ENCODE measurements around the gene MDM4. TPM values are rescaled to one million over a fixed set of nuclear protein-coding genes. Genes with fewer than 3 reads are reported as not detected.

The MDM4 gene
- total RNA-seq, 1 experiment from 2014 or later = 42.1 TPM

DNA sequence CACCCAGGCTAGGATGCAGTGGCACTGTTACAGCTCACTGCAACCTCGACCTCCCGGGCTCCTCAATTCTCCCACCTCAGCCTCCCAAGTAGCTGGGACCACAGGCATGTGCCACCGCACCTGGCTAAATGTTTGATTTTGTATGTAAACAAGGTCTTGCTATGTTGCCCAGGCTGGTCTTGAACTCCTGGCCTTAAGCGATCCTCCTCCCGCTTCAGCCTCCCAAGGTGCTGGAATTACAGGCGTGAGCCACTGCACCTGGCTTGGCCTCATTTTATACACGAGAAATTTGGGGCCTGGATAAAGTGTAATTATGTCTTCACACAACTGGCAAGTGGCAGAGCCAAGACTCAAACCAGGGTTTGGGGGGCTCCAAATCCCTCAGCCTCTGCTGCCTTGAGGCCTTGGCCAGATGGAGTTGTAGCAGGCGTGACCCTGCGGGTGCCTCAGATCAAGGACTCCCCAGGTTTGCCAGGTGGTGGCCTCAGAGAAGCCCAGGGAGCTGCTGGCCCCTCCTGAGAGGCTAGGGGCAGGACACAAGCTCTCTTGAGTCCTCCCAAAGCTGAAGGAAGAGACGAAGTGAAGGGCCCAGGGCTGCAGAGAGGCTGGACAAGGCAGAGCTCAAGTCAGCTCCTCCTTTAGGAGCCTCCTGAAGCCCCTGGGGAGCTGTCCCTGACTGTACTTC lies 61.7 kb downstream of the MDM4 start:
- in situ Hi-C loops (cut with HindIII; ENCODE audit: low pct_unique_long_range_greater_than_20kb, low sequenced_read_pairs) (no loop called here), intact Hi-C loops (cut with micrococcal nuclease; ENCODE audit: unreplicated experiment) (no loop called here)
- Histone ChIP-seq H3K9me3 (ENCODE audit: control insufficient read depth, insufficient read depth, low read depth, low read length) (no peaks in the 10 kb centered on the region), H3K36me3 (ENCODE audit: control insufficient read depth, insufficient read depth, low read length) (no peaks in the 10 kb centered on the region), H3K27me3 (ENCODE audit: control insufficient read depth, insufficient read depth, low read length) (no peaks in the 10 kb centered on the region), H3K27ac (ENCODE audit: low read length) (no peak overlapping the region), H3K4me1 (ENCODE audit: control insufficient read depth, insufficient read depth, low read length) (no peaks in the 10 kb centered on the region), H3K4me3 (ENCODE audit: low read depth in 2 of 2, low read length in 2 of 2) (no peak overlapping the region)
- ChIA-PET CTCF (interaction anchor here (0.6 kb wide), 1 partner anchor 46 kb away, joined by 3 read pairs; no protein-coding TSS in a partner anchor), POLR2A (no interaction called here)
- TF ChIP-seq, protein P1, sequence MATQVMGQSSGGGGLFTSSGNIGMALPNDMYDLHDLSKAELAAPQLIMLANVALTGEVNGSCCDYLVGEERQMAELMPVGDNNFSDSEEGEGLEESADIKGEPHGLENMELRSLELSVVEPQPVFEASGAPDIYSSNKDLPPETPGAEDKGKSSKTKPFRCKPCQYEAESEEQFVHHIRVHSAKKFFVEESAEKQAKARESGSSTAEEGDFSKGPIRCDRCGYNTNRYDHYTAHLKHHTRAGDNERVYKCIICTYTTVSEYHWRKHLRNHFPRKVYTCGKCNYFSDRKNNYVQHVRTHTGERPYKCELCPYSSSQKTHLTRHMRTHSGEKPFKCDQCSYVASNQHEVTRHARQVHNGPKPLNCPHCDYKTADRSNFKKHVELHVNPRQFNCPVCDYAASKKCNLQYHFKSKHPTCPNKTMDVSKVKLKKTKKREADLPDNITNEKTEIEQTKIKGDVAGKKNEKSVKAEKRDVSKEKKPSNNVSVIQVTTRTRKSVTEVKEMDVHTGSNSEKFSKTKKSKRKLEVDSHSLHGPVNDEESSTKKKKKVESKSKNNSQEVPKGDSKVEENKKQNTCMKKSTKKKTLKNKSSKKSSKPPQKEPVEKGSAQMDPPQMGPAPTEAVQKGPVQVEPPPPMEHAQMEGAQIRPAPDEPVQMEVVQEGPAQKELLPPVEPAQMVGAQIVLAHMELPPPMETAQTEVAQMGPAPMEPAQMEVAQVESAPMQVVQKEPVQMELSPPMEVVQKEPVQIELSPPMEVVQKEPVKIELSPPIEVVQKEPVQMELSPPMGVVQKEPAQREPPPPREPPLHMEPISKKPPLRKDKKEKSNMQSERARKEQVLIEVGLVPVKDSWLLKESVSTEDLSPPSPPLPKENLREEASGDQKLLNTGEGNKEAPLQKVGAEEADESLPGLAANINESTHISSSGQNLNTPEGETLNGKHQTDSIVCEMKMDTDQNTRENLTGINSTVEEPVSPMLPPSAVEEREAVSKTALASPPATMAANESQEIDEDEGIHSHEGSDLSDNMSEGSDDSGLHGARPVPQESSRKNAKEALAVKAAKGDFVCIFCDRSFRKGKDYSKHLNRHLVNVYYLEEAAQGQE (IDR thresholded peaks at IDR 0.05; ENCODE audit: insufficient read depth in 1 of 2, low read depth in 2 of 2, low read length in 1 of 2) = no peak
- TF ChIP-seq SIN3A (IDR thresholded peaks at IDR 0.05; ENCODE audit: borderline replicate concordance, insufficient read depth, low read depth, low read length) (no peak), TCF7L2 (IDR thresholded peaks at IDR 0.05; ENCODE audit: low read depth, low read length) (no peak), POLR2AphosphoS5 (IDR thresholded peaks at IDR 0.05; ENCODE audit: low read depth, low read length) (no peak)
- TF ChIP-seq, protein P2, sequence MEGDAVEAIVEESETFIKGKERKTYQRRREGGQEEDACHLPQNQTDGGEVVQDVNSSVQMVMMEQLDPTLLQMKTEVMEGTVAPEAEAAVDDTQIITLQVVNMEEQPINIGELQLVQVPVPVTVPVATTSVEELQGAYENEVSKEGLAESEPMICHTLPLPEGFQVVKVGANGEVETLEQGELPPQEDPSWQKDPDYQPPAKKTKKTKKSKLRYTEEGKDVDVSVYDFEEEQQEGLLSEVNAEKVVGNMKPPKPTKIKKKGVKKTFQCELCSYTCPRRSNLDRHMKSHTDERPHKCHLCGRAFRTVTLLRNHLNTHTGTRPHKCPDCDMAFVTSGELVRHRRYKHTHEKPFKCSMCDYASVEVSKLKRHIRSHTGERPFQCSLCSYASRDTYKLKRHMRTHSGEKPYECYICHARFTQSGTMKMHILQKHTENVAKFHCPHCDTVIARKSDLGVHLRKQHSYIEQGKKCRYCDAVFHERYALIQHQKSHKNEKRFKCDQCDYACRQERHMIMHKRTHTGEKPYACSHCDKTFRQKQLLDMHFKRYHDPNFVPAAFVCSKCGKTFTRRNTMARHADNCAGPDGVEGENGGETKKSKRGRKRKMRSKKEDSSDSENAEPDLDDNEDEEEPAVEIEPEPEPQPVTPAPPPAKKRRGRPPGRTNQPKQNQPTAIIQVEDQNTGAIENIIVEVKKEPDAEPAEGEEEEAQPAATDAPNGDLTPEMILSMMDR (IDR thresholded peaks at IDR 0.05) = no peak
- BruUV-seq (replicated peaks) = no TSS peak
- ATAC-seq (no peak), DNase-seq (ENCODE audit: low read depth, low spot score) (no peak)

DNA sequence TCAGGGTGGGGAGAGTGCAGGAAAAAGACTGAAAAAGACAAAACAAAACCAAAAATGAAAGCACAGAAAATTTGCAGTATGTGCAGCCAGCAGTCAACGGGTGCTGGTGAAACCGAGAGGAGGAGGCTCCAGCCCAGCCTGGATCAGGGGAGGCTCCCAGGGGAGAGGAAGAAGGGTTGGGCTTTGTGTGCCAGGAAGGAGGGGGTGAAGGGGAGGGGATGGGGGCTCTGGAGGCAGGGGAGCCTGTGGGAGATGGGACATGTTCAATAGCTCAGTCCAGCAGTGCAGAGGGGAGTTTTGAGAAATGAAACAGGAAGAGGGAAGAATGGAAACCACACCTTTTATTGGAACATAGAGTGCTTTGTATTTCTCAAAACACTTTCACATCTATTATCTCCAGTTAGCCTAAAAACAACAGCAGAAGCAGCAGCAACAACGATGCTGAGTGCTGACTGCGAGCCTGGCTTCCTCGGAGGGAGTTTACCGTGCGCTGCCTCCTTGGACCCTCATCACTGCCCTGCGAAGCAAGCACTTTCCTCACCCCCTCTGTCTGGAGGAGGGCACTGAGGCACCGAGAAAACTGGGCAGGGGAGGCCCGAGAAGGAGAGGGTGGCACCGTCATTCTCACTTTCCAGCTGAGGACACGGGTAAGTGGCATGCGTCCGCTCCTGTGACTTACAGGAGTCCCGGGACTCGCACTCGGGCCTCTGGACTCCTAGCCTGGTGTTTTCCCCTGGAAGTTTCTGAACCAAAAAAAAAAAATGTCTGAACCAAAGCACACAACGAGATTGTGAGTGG lies 62.9 kb downstream of the MDM4 start:
- intact Hi-C loops (cut with micrococcal nuclease; ENCODE audit: unreplicated experiment) (no loop called here), in situ Hi-C loops (cut with HindIII; ENCODE audit: low pct_unique_long_range_greater_than_20kb, low sequenced_read_pairs) (no loop called here)
- DNase-seq (ENCODE audit: low read depth, low spot score) (no peak), ATAC-seq (0 out of 2 replicates have a peak, but pooled peaks have one; percentile 43)
- Histone ChIP-seq H3K9me3 (ENCODE audit: control insufficient read depth, insufficient read depth, low read depth, low read length) (no peaks in the 10 kb centered on the region), H3K4me1 (ENCODE audit: control insufficient read depth, insufficient read depth, low read length) (no peaks in the 10 kb centered on the region), H3K27ac (ENCODE audit: low read length) (no peak overlapping the region), H3K4me3 (ENCODE audit: low read depth in 2 of 2, low read length in 2 of 2) (no peak overlapping the region), H3K27me3 (ENCODE audit: control insufficient read depth, insufficient read depth, low read length) (no peaks in the 10 kb centered on the region), H3K36me3 (ENCODE audit: control insufficient read depth, insufficient read depth, low read length) (no peaks in the 10 kb centered on the region)
- POLR2A ChIA-PET = no interaction called here
- BruUV-seq (replicated peaks) = no TSS peak
- CTCF ChIA-PET = interaction anchor here (1.0 kb wide), 1 partner anchor 14 kb away, joined by 3 read pairs; no protein-coding TSS in a partner anchor
- TF ChIP-seq TCF7L2 (IDR thresholded peaks at IDR 0.05; ENCODE audit: low read depth, low read length) (no peak), POLR2AphosphoS5 (IDR thresholded peaks at IDR 0.05; ENCODE audit: low read depth, low read length) (no peak), SIN3A (IDR thresholded peaks at IDR 0.05; ENCODE audit: borderline replicate concordance, insufficient read depth, low read depth, low read length) (no peak)
- TF ChIP-seq, protein P1 (IDR thresholded peaks at IDR 0.05; ENCODE audit: insufficient read depth in 1 of 2, low read depth in 2 of 2, low read length in 1 of 2) = no peak
- TF ChIP-seq, protein P2 (IDR thresholded peaks at IDR 0.05) = no peak
